GM23248 (cell line): Measurements from ENCODE around the gene SNX25.

Experiments
- EZH2 ChIP-seq: fragments of 200-600 bp; sonication (generic); IDR thresholded peaks from 2 replicates; pipeline ENCODE4 v1.6.1; 2018; ENCODE audit warnings: antibody characterized with exemption, mild to moderate bottlenecking; ENCODE audit not compliant: insufficient read depth, poor library complexity, severe bottlenecking
- EZH2phosphoT487 ChIP-seq: fragments of 200-600 bp; sonication (generic); IDR thresholded peaks from 2 replicates; pipeline ENCODE4 v1.6.1; 2018; ENCODE audit warnings: antibody characterized with exemption, moderate library complexity, mild to moderate bottlenecking, low read depth; ENCODE audit not compliant: insufficient read depth

GRCh38 chr4:185165605-185166063 is 43.8 kb upstream of the SNX25 start:
- TF ChIP-seq EZH2 (no peak), EZH2phosphoT487 (0 out of 2 replicates have a peak, but pooled peaks have one; percentile 42)
